Measurements from ENCODE around the gene HMGXB3. TPM values are rescaled to one million over a fixed set of nuclear protein-coding genes. Genes with fewer than 3 reads are reported as not detected.
"Not testable (repeated sequence)": the region's sequence is repeated elsewhere in the genome, so short reads cannot be mapped to it uniquely, and the experiment has no call there.

The HMGXB3 gene
- total RNA-seq, 1 donor from 2014 or later = 14.6 TPM

DNA sequence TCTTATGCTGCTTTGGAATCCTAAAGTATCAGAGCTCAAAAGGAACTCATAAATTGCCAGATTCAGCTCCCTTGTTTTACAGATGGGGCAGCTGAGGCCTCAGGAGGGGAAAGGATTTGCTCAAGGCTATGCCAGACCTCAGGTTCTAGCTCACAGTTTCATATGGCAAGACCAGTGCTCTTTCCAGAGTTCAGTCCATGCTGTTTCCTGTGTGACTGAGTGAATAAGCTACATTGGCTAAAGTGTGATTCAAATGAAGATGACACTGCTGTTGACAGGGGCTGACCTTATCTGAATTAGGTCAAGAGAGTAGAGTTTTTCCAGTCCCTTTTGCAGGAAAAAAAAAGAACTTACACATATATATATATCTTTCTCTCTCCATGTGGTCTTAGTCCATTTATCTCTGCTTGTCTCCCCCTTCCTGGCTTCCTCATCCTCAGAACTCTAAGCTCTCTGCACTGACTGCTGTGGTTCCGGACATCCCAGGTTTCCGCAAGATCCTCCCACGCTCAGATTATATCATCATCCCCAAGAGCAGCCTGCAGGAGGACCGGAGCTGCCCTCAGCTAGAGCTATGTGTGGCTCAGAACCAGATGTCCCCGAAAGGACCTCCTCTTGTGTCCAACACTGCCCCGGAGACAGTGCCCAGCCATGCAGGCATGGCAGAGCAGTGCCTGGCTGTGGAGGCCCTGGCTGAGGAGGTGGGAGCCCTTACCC, 9.3 kb downstream of the HMGXB3 start:
- DNase-seq (ENCODE audit: missing footprints) (no peak), ATAC-seq (peak; percentile 52)

DNA sequence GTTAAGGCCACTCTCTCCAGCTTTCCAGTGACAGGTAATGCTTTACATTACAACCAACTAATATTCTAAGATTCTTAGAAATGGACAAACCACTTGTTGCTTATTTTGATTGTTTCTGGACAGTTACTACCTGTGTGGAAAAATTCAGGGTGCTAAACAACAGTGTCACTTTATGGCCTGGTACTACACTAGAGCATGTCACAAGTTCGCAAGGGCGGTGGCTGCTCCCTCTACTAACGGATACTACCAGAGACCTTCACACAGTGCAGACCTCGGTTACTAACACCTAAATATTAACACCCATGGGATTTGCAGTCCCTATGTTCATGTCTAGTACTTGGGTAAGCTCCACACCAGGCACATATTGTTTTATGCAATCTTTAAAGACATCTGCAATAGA, 13.4 kb downstream of the HMGXB3 start:
- no peak for DNase-seq (ENCODE audit: missing footprints)
- ATAC-seq = no peak
- intact Hi-C loops (cut with DNase I) = no loop called here

More for the DNA sequence above, 9.3 kb downstream of the HMGXB3 start:
- intact Hi-C loops (cut with DNase I) = no loop called here

DNA sequence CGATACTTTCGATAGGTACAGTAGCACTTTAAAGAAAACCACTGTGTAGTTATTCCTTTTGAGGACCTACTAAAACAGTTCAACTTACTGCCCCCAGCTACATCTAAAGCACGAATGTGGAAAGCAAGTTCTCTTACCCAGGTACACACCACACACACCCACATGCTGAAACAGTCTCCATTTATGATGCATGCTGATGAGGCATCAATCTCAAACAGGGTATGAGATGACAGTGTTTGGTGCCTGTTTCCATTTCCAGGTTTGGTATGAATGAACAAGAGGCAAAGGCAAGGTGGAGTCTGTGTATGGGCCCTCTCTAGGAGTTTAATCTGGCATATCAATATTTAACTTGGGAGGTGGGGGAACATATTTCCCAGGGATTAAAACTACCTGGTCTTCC, 13.9 kb downstream of the HMGXB3 start:
- intact Hi-C loops (cut with DNase I) = no loop called here

DNA sequence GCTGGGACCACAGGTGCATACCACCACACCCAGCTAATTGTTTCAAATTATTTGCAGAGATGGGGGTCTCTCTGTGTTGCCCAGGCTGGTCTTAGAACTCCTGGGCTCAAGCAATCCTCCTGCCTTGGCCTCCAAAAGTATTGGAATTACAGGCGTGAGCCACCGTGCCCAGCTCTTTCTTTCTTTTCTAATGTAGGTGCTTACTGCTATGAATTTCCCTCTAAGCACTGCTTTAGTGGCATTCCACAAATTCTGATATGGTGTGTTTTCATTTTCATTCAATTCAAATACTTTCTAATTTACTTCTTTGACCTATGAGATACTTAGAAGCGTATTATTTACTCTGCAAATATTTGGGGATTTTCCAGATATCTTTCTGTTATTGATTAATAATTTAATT, 14.9 kb downstream of the HMGXB3 start:
- DNase-seq (ENCODE audit: missing footprints) (no peak), ATAC-seq (no peak)
- intact Hi-C loops (cut with DNase I) = no loop called here

More for the DNA sequence above, 13.9 kb downstream of the HMGXB3 start:
- no peak for DNase-seq (ENCODE audit: missing footprints)
- no peak for ATAC-seq

DNA sequence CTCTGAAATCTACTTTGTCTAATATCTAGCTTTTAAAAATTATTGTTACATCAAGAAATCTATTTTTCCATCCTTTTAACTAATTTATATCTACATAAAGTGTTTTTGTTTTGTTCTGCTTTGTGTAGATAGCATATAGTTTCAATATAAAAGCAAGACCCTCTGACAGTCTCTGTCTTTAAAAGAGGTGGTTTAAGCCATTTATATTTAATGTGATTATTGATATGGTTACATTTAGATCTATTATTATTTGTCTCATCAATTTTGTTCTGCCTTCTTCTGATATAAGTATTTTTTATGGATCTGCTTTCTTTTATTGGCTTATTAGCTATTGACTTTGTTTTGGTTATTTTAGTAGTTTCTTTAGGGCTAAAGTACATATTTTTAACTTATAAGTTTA, 16.0 kb downstream of the HMGXB3 start:
- DNase-seq (ENCODE audit: missing footprints) = no peak
- ATAC-seq = no peak
- intact Hi-C loops (cut with DNase I) = no loop called here

DNA sequence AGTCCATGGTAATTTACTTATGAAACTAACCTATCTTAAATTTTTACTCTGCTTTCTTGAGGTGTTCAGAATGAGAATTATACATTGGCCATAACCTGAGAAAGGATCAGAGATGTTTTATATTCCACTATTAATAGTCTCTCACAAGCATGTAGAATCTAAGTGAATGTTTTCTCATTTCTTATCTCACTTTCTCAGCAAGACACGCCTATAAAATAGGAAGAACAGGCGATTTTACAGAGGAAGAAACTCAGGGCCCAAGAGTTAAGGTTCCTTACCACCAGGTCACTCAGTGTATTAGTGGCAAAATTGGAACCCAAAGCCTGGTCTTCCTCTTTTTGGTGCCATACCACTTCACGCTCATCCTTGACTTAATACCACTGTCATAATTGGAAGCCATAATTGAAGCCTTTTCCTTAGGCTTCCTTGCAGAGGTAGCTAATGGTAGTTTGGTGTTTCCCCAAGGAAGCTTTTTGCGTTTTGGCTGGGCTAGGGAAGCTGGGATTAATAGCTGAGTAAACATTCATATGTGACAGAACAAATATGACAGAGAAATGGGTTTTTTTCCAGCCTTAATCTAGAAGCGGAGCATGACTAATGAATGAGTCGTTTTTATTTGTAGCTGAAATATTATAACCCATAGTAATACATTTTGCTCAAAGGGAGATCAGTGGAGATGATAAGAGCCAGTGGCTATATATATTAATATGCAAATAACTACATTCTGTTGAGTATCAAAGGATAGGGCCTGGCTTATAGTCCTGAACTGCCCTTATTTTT, 16.9 kb downstream of the HMGXB3 start:
- DNase-seq (ENCODE audit: missing footprints) (no peak), ATAC-seq (no peak)
- intact Hi-C loops (cut with DNase I) = no loop called here

DNA sequence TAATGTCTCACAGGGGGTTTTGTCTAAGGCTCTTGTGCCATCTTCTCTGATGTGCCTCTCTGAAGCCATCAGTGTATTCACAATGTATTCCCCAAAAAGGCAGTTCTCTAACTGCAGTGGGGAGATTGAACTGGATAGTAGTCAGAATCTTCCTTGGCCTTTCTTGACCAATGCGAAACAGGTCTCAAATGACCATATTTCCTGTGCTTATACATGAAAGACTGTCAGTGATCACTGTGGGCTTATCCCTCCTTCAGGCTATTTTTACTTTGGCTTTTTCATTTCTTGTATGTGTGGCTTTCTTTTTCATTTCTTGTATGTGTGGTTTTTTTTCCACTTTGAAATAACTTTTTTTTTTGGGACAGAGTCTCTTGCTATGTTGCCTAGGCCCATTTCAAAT, 19.7 kb downstream of the HMGXB3 start:
- intact Hi-C loops (cut with DNase I) = loop anchor here (10.0 kb wide), 1 partner anchor 415 kb away; no protein-coding TSS in a partner anchor
- ATAC-seq (no peak), DNase-seq (ENCODE audit: missing footprints) (no peak)

DNA sequence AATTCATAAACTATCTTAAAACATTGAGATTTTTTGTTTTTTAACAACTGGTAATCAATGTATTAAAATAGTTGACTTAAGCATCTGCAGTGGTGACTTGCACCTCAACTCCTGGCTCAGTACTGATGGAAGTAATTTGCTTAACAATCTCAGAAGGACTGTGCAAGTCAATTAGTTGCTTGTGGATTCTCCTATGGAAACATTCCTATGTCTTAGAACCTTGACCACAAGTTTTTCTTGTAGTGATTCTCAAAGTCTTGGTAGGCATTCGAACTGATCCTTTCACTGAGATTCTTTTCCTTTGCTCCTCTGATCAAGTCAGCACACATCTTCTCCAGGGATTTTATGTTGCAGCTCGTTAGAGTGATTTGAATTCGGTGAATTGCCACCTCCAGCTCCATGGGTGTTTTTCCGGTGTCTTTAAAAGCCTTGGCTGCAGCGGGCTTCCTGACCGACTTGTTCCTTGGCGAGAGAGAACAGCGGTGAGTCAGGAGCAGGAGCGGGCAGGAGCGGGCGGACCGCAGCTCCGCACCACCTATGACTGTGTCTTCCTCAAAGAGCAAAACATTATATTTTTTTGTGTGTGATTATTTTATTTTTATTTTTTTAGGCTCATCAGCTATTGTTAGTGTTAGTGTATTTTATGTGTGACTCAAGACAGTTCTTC, 21.1 kb downstream of the HMGXB3 start:
- ATAC-seq = peak; percentile 25
- intact Hi-C loops (cut with DNase I) = loop anchor here (10.0 kb wide), 1 partner anchor 413 kb away; no protein-coding TSS in a partner anchor
- no peak for DNase-seq (ENCODE audit: missing footprints)

DNA sequence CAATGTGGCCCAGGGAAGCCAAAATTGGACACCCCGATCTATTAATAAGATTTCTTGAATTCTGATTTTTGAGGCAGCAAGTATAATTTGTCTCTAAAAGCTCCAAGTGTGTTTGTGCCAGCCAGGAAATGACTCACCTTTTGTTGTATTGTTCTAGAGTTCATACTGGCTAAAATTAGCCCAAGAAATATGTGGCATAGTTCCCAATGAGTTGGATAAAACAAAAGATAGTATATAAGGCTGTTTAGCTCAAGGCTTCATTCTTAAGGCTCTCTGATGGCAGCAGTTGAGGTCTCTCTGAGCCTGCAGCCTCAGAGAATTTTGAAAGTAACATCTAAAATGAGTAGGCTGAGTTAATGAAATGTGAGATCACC, 21.6 kb downstream of the HMGXB3 start:
- intact Hi-C loops (cut with DNase I) = loop anchor here (10.0 kb wide), 1 partner anchor 413 kb away; no protein-coding TSS in a partner anchor
- peak; percentile 56 for ATAC-seq
- DNase-seq (ENCODE audit: missing footprints) = no peak

DNA sequence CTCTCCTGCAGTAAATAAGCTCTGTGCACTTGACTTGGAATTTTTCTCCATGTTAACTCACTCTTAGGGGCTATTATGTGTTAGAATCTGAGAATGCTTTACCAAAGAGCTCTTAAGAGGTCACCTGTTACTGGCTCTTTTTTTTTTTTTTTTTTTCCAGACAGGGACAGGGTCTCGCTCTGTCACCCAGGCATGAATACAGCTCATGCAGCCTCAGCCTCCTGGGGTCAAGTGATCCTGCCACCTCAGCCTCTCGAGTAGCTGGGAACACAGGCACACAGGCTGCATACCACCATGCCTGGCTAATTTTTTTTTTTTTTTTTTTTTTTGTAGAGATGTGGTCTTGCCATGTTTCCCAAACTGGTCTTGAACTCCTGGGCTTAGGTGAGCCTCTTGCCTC, 22.1 kb downstream of the HMGXB3 start:
- no peak for DNase-seq (ENCODE audit: missing footprints)
- ATAC-seq = no peak
- intact Hi-C loops (cut with DNase I) = loop anchor here (10.0 kb wide), 1 partner anchor 412 kb away; no protein-coding TSS in a partner anchor

DNA sequence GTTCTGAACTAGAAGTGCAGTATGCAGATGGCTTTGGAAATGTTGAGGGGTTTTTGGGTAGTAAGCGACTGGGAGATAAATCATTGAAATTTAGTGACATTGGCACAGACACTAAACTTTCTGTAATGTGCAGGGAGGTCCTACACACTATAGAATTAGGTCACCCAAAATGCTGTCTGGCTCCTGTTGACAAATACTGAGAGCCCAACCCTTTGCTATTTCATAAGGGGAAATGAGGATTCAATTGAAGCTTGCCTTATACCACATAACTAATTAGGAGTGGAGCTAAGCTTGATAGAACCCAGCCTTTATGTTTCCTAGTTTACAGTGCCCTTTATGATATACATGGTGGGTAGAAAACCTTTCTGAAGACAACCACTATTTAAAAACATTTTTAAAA, 22.6 kb downstream of the HMGXB3 start:
- ATAC-seq (no peak), DNase-seq (ENCODE audit: missing footprints) (no peak)
- intact Hi-C loops (cut with DNase I) = loop anchor here (10.0 kb wide), 1 partner anchor 412 kb away; no protein-coding TSS in a partner anchor

DNA sequence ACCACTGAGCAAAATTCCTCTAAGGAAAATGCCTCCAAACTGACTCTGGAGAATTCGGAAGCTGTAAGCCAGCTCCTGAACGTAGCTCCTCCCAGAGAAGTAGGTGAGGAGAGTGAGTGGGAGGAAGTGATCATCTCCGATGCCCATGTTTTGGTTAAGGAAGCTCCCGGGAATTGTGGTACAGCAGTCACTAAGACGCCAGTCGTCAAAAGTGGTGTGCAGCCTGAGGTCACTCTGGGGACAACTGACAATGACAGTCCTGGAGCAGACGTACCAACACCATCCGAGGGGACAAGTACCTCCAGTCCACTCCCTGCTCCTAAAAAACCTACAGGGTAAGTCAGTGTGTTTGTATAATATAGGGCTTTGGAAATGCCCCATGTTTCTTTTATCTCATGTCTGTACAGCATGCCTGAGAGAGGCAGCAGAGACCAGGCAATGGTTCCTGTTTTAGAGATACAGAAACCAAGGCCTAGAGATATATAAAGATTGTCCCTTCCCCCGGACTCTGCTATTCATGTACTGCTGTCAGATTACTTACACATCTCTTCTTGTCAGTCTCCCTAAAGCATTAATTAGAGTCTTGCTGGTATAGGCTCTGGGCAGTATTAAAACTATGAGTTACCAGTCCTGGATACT, 23.9 kb downstream of the HMGXB3 start:
- intact Hi-C loops (cut with DNase I) = loop anchor here (1.0 to 10.0 kb wide), 2 partner anchors 194 to 410 kb away; no protein-coding TSS in a partner anchor
- ATAC-seq = peak; percentile 51
- no peak for DNase-seq (ENCODE audit: missing footprints)

DNA sequence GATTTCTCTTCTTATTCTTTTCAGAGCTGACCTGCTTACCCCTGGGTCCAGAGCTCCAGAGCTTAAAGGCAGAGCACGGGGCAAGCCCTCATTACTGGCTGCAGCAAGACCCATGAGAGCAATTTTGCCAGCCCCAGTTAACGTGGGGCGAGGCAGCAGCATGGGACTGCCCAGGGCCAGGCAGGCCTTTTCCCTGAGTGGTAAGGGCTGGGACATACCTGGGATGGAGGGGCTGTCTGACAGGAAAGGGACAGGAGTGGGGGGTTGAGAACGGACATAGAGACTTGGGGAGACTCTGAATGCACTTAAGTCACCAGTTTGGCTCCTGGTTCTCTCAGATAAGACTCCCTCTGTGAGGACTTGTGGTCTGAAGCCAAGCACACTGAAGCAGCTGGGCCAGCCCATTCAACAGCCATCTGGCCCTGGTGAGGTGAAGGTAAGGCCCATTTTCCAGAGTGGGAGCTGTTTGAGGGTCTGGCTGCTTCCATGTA, 26.2 kb downstream of the HMGXB3 start:
- DNase-seq (ENCODE audit: missing footprints) = no peak
- intact Hi-C loops (cut with DNase I) = loop anchor here (10.0 kb wide), 1 partner anchor 408 kb away; no protein-coding TSS in a partner anchor
- ATAC-seq = peak; percentile 24

DNA sequence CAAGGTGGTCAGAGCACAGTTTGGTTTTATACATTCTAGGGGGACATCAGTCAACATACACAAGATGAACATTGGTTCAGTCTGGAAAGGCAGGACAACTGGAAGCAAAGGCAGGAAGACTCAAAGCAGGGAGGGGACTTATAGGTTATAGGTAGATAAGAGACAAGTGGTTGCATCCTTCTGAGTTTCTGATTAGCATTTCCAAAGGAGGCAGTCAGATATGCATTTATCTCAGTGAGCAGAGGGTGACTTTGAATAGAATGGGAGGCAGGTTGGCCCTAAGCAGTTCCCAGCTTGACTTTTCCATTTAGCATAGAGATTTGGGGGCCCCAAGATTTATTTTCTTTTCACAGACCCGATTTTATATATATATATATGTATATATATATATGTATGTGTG, 27.5 kb downstream of the HMGXB3 start:
- not testable (repeated sequence) for ATAC-seq; DNase-seq (ENCODE audit: missing footprints)
- intact Hi-C loops (cut with DNase I) = loop anchor here (10.0 kb wide), 1 partner anchor 407 kb away; no protein-coding TSS in a partner anchor

DNA sequence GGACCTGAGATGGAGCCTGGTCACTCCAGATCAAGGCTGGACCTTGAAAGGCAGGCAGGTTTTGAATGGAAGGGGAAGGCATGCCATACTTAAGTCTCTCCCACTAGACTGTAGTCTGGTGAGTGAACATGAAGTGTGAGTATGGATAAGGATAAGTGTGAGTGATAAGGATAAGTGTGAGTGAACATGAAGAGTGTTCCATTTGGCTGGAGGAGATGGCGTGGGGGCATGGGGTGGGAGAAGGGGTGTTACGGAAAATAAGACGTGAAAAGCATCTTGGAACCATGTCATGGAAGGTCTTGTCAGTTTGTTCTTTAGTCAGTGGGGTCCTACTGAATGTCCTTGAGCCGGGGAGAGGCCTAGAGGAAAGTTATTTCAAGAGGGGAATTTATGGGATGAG, 32.8 kb downstream of the HMGXB3 start:
- intact Hi-C loops (cut with DNase I) = no loop called here
- no peak for ATAC-seq
- DNase-seq (ENCODE audit: missing footprints) = no peak

DNA sequence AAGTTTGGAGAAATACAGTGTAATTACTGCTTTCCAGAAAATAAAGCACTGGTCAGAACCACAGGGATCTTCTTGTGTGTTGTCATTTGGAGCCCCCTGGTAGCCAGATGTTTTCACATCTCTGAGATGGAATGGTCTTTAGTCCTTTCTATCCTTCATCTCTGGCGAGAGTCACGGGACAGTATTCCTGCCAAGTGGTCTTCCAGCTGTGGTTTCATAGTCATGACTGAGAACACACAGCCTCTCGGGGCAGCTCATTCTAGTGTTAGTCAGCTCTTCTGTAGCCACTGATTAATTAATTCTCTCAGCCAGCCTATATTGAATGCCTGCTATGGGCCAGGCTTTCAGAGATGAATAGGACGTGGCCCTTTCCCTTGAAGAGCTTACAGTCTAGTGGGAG, 34.1 kb downstream of the HMGXB3 start:
- DNase-seq (ENCODE audit: missing footprints) (no peak), ATAC-seq (peak; percentile 51)
- intact Hi-C loops (cut with DNase I) = no loop called here

DNA sequence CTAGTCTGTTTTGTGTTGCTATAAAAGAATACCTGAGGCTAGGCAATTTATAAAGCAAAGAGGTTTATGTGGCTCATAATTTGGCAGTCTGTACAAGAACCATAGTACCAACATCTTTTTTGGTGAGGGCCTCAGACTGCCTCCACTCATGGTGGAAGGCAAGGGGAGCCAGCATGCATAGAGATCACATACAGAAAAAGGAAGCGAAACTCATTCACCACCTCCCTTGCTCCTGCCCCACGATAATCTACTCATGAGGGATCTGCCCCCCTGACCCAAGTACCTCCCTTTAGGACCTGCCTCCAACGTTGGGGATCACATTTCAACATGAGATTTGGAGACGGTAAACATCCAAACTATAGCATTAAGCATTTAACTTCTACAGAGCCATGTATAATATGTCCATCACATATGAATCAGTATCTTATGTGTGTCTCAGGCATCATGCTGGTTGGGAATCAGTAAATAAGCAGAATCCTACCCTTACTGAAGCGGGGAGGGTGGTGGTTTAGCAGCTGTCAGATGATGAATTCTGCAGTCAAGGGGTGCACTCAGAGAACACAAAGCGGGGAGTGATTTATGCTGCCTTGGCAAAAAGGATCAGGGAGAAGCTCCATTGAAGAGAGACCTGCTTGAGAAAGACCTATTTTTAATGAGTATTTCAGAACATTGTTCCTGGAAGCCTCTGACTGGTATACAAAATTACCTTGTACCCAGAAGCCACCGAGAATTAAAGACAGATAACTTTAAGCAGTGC, 34.8 kb downstream of the HMGXB3 start:
- intact Hi-C loops (cut with DNase I) = no loop called here
- no peak for DNase-seq (ENCODE audit: missing footprints)
- ATAC-seq = no peak

DNA sequence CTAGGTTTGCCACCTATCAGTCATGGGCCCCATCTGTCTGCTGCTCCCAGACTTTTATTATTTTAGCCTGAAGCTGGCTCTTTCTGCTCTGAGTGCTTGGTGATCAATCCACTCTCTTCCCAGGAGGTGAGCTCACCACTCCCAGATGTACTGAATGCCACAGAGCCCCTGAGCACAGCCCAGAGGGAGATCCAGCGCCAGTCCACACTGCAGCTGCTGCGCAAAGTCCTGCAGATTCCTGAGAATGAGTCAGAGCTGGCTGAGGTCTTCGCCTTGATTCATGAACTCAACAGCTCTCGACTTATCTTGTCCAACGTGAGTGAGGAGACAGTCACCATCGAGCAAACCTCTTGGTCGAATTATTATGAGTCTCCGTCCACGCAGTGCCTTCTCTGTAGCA, 36.0 kb downstream of the HMGXB3 start:
- no peak for DNase-seq (ENCODE audit: missing footprints)
- intact Hi-C loops (cut with DNase I) = no loop called here

More for the DNA sequence above, 36.0 kb downstream of the HMGXB3 start:
- peak; percentile 84 for ATAC-seq

Measured in Right ventricle myocardium inferior (tissue), 1 donor.